Neural progenitor cell (in vitro differentiated cells): Measurements from ENCODE around the gene GCM1.

ENCODE experiments used
- EZH2 ChIP-seq: fragments of 200-600 bp; sonication (generic); IDR thresholded peaks from 2 replicates; pipeline ENCODE4 v1.6.1; 2017; ENCODE audit warnings: antibody characterized with exemption, mild to moderate bottlenecking, moderate library complexity
- EZH2phosphoT487 ChIP-seq: fragments of 200-600 bp; sonication (generic); IDR thresholded peaks from 2 replicates; pipeline ENCODE4 v1.6.1; 2017; ENCODE audit warnings: antibody characterized with exemption
- TF ChIP-seq, protein P1 (sequence below): fragments of 200-600 bp; sonication (generic); IDR thresholded peaks from 2 replicates; pipeline ENCODE4 v1.5.1; 2017; ENCODE audit warnings: antibody characterized with exemption, mild to moderate bottlenecking

DNA sequence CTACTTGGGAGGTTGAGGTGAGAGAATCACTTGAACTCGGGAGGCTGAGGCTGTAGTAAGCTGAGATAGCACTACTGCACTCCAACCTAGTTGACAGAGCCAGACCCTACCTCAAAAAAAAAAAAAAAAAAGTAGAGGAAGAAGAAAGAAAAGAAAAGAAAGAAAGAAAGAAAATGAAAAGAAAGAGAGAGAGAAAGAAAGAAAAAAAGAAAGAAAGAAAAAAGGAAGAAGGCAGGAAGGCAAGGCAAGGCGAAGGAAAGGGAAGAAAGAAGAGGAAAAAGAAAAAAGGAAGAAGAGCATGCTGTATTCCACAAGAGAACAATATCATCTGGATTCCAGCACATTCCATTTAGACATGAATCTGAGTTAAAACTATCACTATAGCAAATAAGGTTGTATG, 3.8 kb downstream of the GCM1 start:
- TF ChIP-seq, protein P1, sequence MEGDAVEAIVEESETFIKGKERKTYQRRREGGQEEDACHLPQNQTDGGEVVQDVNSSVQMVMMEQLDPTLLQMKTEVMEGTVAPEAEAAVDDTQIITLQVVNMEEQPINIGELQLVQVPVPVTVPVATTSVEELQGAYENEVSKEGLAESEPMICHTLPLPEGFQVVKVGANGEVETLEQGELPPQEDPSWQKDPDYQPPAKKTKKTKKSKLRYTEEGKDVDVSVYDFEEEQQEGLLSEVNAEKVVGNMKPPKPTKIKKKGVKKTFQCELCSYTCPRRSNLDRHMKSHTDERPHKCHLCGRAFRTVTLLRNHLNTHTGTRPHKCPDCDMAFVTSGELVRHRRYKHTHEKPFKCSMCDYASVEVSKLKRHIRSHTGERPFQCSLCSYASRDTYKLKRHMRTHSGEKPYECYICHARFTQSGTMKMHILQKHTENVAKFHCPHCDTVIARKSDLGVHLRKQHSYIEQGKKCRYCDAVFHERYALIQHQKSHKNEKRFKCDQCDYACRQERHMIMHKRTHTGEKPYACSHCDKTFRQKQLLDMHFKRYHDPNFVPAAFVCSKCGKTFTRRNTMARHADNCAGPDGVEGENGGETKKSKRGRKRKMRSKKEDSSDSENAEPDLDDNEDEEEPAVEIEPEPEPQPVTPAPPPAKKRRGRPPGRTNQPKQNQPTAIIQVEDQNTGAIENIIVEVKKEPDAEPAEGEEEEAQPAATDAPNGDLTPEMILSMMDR, result no peak
- TF ChIP-seq EZH2phosphoT487, result no peak
- no peak for TF ChIP-seq EZH2
